Amygdala (tissue), 56 donors: Measurements from ENCODE around the gene JOSD1.
A peak's percentile ranks its signal among the peaks of the same experiment; 100 is the strongest.

ENCODE experiments used
- DNase-seq, 56 donors: peaks; one replicate each; lab custom pipeline; 2025; lab: John Stamatoyannopoulos, UW

The JOSD1 gene

GRCh38 chr22:38715852-38716251 lies 15.1 kb upstream of the JOSD1 start:
- no peak for DNase-seq

GRCh38 chr22:38715176-38715764 lies 14.5 kb upstream of the JOSD1 start:
- DNase-seq = no peak

- no peak for DNase-seq
These were observed 13.2 kb upstream of the JOSD1 start for GRCh38 chr22:38713921-38714320.

- DNase-seq = no peak
These were observed 11.9 kb upstream of the JOSD1 start for GRCh38 chr22:38712486-38713207.

- no peak for DNase-seq
These were observed 10.1 kb upstream of the JOSD1 start for GRCh38 chr22:38710866-38711265.

GRCh38 chr22:38710351-38710750 lies 9.6 kb upstream of the JOSD1 start:
- DNase-seq = no peak

- DNase-seq = no peak
These were observed 8.6 kb upstream of the JOSD1 start for GRCh38 chr22:38709306-38709705.

- DNase-seq = no peak
These were observed 7.2 kb upstream of the JOSD1 start for GRCh38 chr22:38707984-38708383.

- no peak for DNase-seq
These were observed 6.6 kb upstream of the JOSD1 start for GRCh38 chr22:38707346-38707745.

- DNase-seq = no peak
These were observed 6.1 kb upstream of the JOSD1 start for GRCh38 chr22:38706901-38707195.

GRCh38 chr22:38706101-38706900 lies 5.6 kb upstream of the JOSD1 start:
- peak in 15 of 56 donors; percentile 28 to 67 (median 53) for DNase-seq

GRCh38 chr22:38705235-38706100 lies 4.7 kb upstream of the JOSD1 start, which contains the start of gene GTPBP1:
Gene GTPBP1 (plus strand): TSS chr22:38705944. CDS start chr22:38705956, 12 bp downstream.
- peak; percentile 79 to 100 (median 99) for DNase-seq

GRCh38 chr22:38704654-38705234 lies 4.0 kb upstream of the JOSD1 start:
- DNase-seq = no peak

GRCh38 chr22:38700270-38700788 lies 414 bp downstream of the JOSD1 start:
- peak in 5 of 56 donors; percentile 45 to 66 (median 63) for DNase-seq

GRCh38 chr22:38699784-38700183 lies 959 bp downstream of the JOSD1 start:
- DNase-seq = peak in 1 of 56 donors; percentile 14

- no peak for DNase-seq
These were observed 1.6 kb downstream of the JOSD1 start for GRCh38 chr22:38699143-38699542.

GRCh38 chr22:38698407-38699094 lies 2.2 kb downstream of the JOSD1 start:
- no peak for DNase-seq

- no peak for DNase-seq
These were observed 3.2 kb downstream of the JOSD1 start for GRCh38 chr22:38697425-38698089.
